GM23338 (cell line): ENCODE measurements around the gene THRA. TPM values are rescaled to one million over a fixed set of nuclear protein-coding genes. Genes with fewer than 3 reads are reported as not detected.
"Not testable (repeated sequence)": the region's sequence is repeated elsewhere in the genome, so short reads cannot be mapped to it uniquely, and the experiment has no call there.

Experiments
- ATAC-seq: fragments of 200-7000 bp; cut with Tn5 transposase; 3 replicates; pipeline ENCODE4 v1.9.1; 2020
- DNase-seq: peaks from one replicate; pipeline ENCODE4 v3.0.0-alpha.2; 2015; ENCODE audit warnings: low spot score
- H2AFZ ChIP-seq: fragments of 200-600 bp; sonication (generic); 2 replicates; pipeline ENCODE4 v1.8.0; 2016; ENCODE audit warnings: antibody characterized with exemption, mild to moderate bottlenecking, moderate library complexity
- H3F3A ChIP-seq: fragments of 200-600 bp; sonication (generic); replicated peaks from 2 replicates; pipeline ENCODE4 v1.8.0; 2017; ENCODE audit warnings: antibody characterized with exemption, mixed run types, low read depth
- H3K27ac ChIP-seq: fragments of 200-600 bp; sonication (generic); 2 replicates; pipeline ENCODE4 v1.6.1; 2016; ENCODE audit warnings: low read depth
- H3K27me3 ChIP-seq: fragments of 200-600 bp; sonication (generic); 2 replicates; pipeline ENCODE4 v1.8.0; 2016; ENCODE audit warnings: mild to moderate bottlenecking, mixed run types, moderate library complexity; ENCODE audit not compliant: insufficient read depth
- H3K36me3 ChIP-seq: fragments of 200-600 bp; sonication (generic); 2 replicates; pipeline ENCODE4 v1.8.0; 2016; ENCODE audit warnings: mild to moderate bottlenecking; ENCODE audit not compliant: insufficient read depth
- H3K4me1 ChIP-seq: fragments of 200-600 bp; sonication (generic); 2 replicates; pipeline ENCODE4 v1.8.0; 2016; ENCODE audit warnings: mild to moderate bottlenecking, moderate library complexity; ENCODE audit not compliant: insufficient read depth
- H3K4me2 ChIP-seq: fragments of 200-600 bp; sonication (generic); 2 replicates; pipeline ENCODE4 v1.7.1; 2017; ENCODE audit warnings: mixed run types
- H3K4me3 ChIP-seq: fragments of 200-600 bp; sonication (generic); 2 replicates; pipeline ENCODE4 v1.6.1; 2016; ENCODE audit warnings: mixed run types
- H3K79me2 ChIP-seq: fragments of 200-600 bp; sonication (generic); replicated peaks from 2 replicates; pipeline ENCODE4 v1.8.0; 2017; ENCODE audit warnings: mild to moderate bottlenecking; ENCODE audit not compliant: insufficient read depth
- H3K9me2 ChIP-seq: fragments of 200-600 bp; sonication (generic); 2 replicates; pipeline ENCODE4 v1.8.0; 2017; ENCODE audit not compliant: insufficient read depth
- H4K20me1 ChIP-seq: fragments of 200-600 bp; sonication (generic); replicated peaks from 2 replicates; pipeline ENCODE4 v1.8.0; 2017; ENCODE audit warnings: mild to moderate bottlenecking; ENCODE audit not compliant: insufficient read depth
- H3K27ac Mint-ChIP-seq: 2 replicates; pipeline ENCODE4 v1.8.0; 2020; ENCODE audit warnings: inconsistent platforms, mild to moderate bottlenecking, moderate library complexity, mixed read lengths
- H3K27me3 Mint-ChIP-seq: 3 replicates; pipeline ENCODE4 v1.8.0; 2022; ENCODE audit warnings: low read depth, mild to moderate bottlenecking, moderate library complexity, mixed read lengths, inconsistent platforms; ENCODE audit not compliant: insufficient read depth, poor library complexity
- H3K36me3 Mint-ChIP-seq: 3 replicates; pipeline ENCODE4 v1.8.0; 2021; ENCODE audit warnings: low read depth, mild to moderate bottlenecking, inconsistent platforms, moderate library complexity, mixed read lengths
- H3K4me1 Mint-ChIP-seq: 3 replicates; pipeline ENCODE4 v1.8.0; 2020; ENCODE audit warnings: mild to moderate bottlenecking, inconsistent platforms, mixed read lengths
- H3K4me3 Mint-ChIP-seq: 3 replicates; pipeline ENCODE4 v1.8.0; 2021; ENCODE audit warnings: moderate library complexity, mild to moderate bottlenecking, inconsistent platforms, mixed read lengths
- H3K9me3 Mint-ChIP-seq: 3 replicates; pipeline ENCODE4 v1.8.0; 2020; ENCODE audit warnings: moderate library complexity, mild to moderate bottlenecking, inconsistent platforms, mixed read lengths
- CREB1 ChIP-seq: fragments of 250-450 bp; sonication (Bioruptor Pico); IDR thresholded peaks from 2 replicates; pipeline ENCODE4 v1.5.0; 2020; ENCODE audit warnings: low read depth, mild to moderate bottlenecking, moderate library complexity
- POLR2AphosphoS5 ChIP-seq: IDR thresholded peaks from 2 replicates; pipeline ENCODE4 v1.6.1; 2016; ENCODE audit warnings: antibody characterized with exemption, low read depth
- REST ChIP-seq: IDR thresholded peaks from one replicate; pipeline ENCODE4 v1.6.1; 2018; ENCODE audit warnings: antibody characterized with exemption; ENCODE audit not compliant: unreplicated experiment
- ZNF114 ChIP-seq: fragments of 250-450 bp; sonication (Bioruptor Pico); IDR thresholded peaks from 2 replicates; pipeline ENCODE4 v1.5.0; 2020; ENCODE audit warnings: mild to moderate bottlenecking, moderate library complexity
- ZNF462 ChIP-seq: fragments of 250-450 bp; sonication (Bioruptor Pico); IDR thresholded peaks from 2 replicates; pipeline ENCODE4 v1.5.0; 2020; ENCODE audit warnings: mild to moderate bottlenecking, moderate library complexity
- microRNA-seq: library from miRNA; unstranded; fragments of <30 nt; microRNA quantifications from one replicate; pipeline ENCODE4, GENCODE V29; 2017
- polyA plus RNA-seq: library from polyadenylated mRNA; unstranded; fragments of >200 nt; fragmentation: Nextera tagmentation; extraction: Ambion mirVana; gene quantifications from 2 replicates; pipeline ENCODE4 v1.2.1, GENCODE V29; 2016
- small RNA-seq: library from RNA; depleted of rRNA; stranded (forward); fragments of <200 nt; gene quantifications from one replicate; pipeline ENCODE3, GENCODE V24; 2014; ENCODE audit warnings: low replicate concordance
- total RNA-seq: library from RNA; depleted of rRNA; stranded (reverse); fragments of >200 nt; shearing (Covaris generic); gene quantifications from 2 replicates; pipeline ENCODE4 v1.2.3, GENCODE V29; 2014; rRNA removed

Gene THRA
- total and polyA plus RNA-seq, 2 experiments from 2014 or later, result 3.4 to 10.5 TPM

DNA sequence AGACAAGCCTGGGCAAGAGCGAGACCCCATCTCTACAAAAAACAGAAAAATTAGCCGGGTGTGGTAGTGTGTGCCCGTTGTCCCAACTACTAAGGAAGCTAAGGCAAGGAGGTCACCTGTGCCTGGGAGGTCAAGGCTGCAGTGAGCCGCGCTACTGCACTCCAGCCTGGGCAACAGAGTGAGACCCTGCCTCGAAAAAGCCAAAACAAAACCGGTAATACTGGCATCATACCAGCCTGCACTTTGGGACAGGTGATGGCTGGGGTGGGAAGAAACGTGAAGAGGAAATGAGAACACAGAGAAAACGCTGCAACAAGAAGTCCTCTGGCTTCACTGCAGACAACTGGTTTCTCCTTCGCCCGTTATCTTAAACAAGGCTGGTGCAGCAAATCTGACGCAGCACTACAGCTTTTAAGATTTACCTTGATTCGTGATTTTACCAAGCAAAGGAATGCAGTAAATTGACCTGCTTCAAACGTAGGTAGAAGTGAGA lies 76.8 kb downstream of the THRA start (continued):
- TF ChIP-seq REST, result no peak
- no peak for TF ChIP-seq ZNF462 (CRISPR knock-in tag)
- TF ChIP-seq CREB1 (CRISPR knock-in tag), result no peak
- no peak for TF ChIP-seq ZNF114 (CRISPR knock-in tag)
- TF ChIP-seq POLR2AphosphoS5, result no peak

DNA sequence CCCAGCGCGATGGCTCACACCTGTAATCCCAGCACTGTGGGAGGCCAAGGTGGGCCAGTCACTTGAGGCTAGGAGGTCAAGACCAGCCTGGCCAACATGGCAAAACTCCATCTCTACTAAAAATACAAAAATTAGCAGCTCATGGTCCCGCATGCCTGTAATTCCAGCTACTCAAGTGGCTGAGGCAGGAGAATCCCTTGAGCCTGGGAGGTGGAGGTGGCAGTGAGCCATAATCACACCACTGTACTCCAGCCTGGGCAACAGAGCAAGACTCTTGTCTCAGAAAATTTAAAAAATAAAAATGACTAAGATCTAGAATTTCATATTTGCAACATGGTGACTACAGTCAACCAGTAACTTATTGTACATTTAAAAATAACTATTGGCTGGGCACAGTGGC lies 80.4 kb downstream of the THRA start:
- Histone ChIP-seq H4K20me1 (peaks cover 13% of the 10 kb centered on the region), H3K36me3 (peaks cover 25% of the 10 kb centered on the region), H3F3A (peaks cover 22% of the 10 kb centered on the region), H3K79me2 (peaks cover 82% of the 10 kb centered on the region)
- DNase-seq, H3K27ac Mint-ChIP-seq, H3K27me3 ChIP-seq, H3K4me3 ChIP-seq, H2AFZ ChIP-seq, ATAC-seq, H3K4me3 Mint-ChIP-seq, H3K27ac ChIP-seq, H3K4me1 ChIP-seq, H3K9me2 ChIP-seq, H3K4me2 ChIP-seq, H3K9me3 Mint-ChIP-seq: not testable (repeated sequence)
- peaks cover 66% of the 10 kb centered on the region for H3K36me3 Mint-ChIP-seq
- H3K27me3 Mint-ChIP-seq, result peaks cover 19% of the 10 kb centered on the region
- H3K4me1 Mint-ChIP-seq, result peaks cover 21% of the 10 kb centered on the region

Small RNA genes within 50 kb of the gene (microRNA-seq; reads per million reads assigned to microRNA genes)
- gene MIR6884, result not detected

Small RNA genes within 50 kb of the gene (small RNA-seq; reads per million reads assigned to genes)
- gene SNORD124, result 282 reads per million, percentile 99 among the genes with 10 or more reads in this experiment

Other genes with a start within 250 kb of the THRA start
- gene IKZF3, start 198.7 kb upstream of the THRA start, total RNA-seq, result 0.76 and 1.4 TPM in 2 replicates
- 0.05 and 0.11 TPM in 2 replicates for gene IKZF3, start 198.7 kb upstream of the THRA start, polyA plus RNA-seq
- gene ZPBP2, start 194.8 kb upstream of the THRA start, total RNA-seq, result not detected in 2 replicates
- gene ZPBP2, start 194.8 kb upstream of the THRA start, polyA plus RNA-seq, result 0.28 TPM in 1 of 2 replicates, not detected in the other
- gene GSDMB, start 144.3 kb upstream of the THRA start, total RNA-seq, result 5.4 and 12.6 TPM in 2 replicates
- gene GSDMB, start 144.3 kb upstream of the THRA start, polyA plus RNA-seq, result 5.5 and 7.6 TPM in 2 replicates
- gene ORMDL3, start 135.4 kb upstream of the THRA start, total RNA-seq, result 38.5 and 39.2 TPM in 2 replicates
- 33.6 and 41.3 TPM in 2 replicates for gene ORMDL3, start 135.4 kb upstream of the THRA start, polyA plus RNA-seq
- 0.24 TPM in 1 of 2 replicates, not detected in the other for gene LRRC3C, start 135.2 kb upstream of the THRA start, total RNA-seq
- not detected in 2 replicates for gene LRRC3C, start 135.2 kb upstream of the THRA start, polyA plus RNA-seq
- 1.0 TPM in 1 of 2 replicates, not detected in the other for gene GSDMA, start 100.0 kb upstream of the THRA start, total RNA-seq
- not detected in 2 replicates for gene GSDMA, start 100.0 kb upstream of the THRA start, polyA plus RNA-seq
- 200 and 217 TPM in 2 replicates for gene PSMD3, start 82.2 kb upstream of the THRA start, total RNA-seq
- 100 and 112 TPM in 2 replicates for gene PSMD3, start 82.2 kb upstream of the THRA start, polyA plus RNA-seq
- 1.2 TPM in 1 of 2 replicates, not detected in the other for gene CSF3, start 47.5 kb upstream of the THRA start, total RNA-seq
- not detected in 2 replicates for gene CSF3, start 47.5 kb upstream of the THRA start, polyA plus RNA-seq
- gene MED24, start 8.6 kb upstream of the THRA start, total RNA-seq, result 88.9 and 95.1 TPM in 2 replicates
- 44.4 and 44.8 TPM in 2 replicates for gene MED24, start 8.6 kb upstream of the THRA start, polyA plus RNA-seq
- 3.6 and 4.2 TPM in 2 replicates for gene NR1D1, start 37.6 kb downstream of the THRA start, total RNA-seq
- 3.1 and 3.3 TPM in 2 replicates for gene NR1D1, start 37.6 kb downstream of the THRA start, polyA plus RNA-seq
- 52.5 and 56.5 TPM in 2 replicates for gene MSL1, start 59.0 kb downstream of the THRA start, total RNA-seq
- gene MSL1, start 59.0 kb downstream of the THRA start, polyA plus RNA-seq, result 14.3 and 16.2 TPM in 2 replicates
- gene CASC3, start 77.6 kb downstream of the THRA start, total RNA-seq, result 76.1 and 82.9 TPM in 2 replicates
- gene CASC3, start 77.6 kb downstream of the THRA start, polyA plus RNA-seq, result 34.4 and 37.5 TPM in 2 replicates
- gene RAPGEFL1, start 114.5 kb downstream of the THRA start, total RNA-seq, result 10.4 and 14.0 TPM in 2 replicates
- gene RAPGEFL1, start 114.5 kb downstream of the THRA start, polyA plus RNA-seq, result 5.0 and 6.7 TPM in 2 replicates
- gene WIPF2, start 156.3 kb downstream of the THRA start, total RNA-seq, result 9.2 and 10.8 TPM in 2 replicates
- 9.2 and 11.7 TPM in 2 replicates for gene WIPF2, start 156.3 kb downstream of the THRA start, polyA plus RNA-seq
- gene CDC6, start 224.9 kb downstream of the THRA start, total RNA-seq, result 75.5 and 79.9 TPM in 2 replicates
- gene CDC6, start 224.9 kb downstream of the THRA start, polyA plus RNA-seq, result 40.6 and 46.2 TPM in 2 replicates
- gene RARA, start 246.2 kb downstream of the THRA start, total RNA-seq, result 15.9 and 17.8 TPM in 2 replicates
- gene RARA, start 246.2 kb downstream of the THRA start, polyA plus RNA-seq, result 7.4 and 8.7 TPM in 2 replicates